ENCODE measurements around the gene TMEM150A.

DNA sequence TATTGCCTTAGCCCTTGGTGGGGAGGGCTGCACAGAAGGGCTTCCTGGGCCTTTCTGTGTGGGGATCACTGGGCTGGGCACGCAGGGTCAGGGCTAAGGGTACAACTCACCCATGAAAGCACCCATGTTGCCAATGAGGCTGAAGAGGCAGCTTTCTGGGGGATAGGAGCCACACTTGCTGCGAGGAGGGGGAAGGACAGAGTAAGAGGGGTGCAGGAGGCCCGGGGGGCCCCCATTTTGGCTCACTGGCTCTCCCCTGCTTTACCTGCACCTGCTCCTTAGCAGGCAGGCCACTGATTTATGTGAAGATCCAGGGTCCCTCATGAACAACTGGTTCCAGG lies 2.3 kb downstream of the TMEM150A start:
- TF ChIP-seq, protein P1, sequence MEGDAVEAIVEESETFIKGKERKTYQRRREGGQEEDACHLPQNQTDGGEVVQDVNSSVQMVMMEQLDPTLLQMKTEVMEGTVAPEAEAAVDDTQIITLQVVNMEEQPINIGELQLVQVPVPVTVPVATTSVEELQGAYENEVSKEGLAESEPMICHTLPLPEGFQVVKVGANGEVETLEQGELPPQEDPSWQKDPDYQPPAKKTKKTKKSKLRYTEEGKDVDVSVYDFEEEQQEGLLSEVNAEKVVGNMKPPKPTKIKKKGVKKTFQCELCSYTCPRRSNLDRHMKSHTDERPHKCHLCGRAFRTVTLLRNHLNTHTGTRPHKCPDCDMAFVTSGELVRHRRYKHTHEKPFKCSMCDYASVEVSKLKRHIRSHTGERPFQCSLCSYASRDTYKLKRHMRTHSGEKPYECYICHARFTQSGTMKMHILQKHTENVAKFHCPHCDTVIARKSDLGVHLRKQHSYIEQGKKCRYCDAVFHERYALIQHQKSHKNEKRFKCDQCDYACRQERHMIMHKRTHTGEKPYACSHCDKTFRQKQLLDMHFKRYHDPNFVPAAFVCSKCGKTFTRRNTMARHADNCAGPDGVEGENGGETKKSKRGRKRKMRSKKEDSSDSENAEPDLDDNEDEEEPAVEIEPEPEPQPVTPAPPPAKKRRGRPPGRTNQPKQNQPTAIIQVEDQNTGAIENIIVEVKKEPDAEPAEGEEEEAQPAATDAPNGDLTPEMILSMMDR (IDR thresholded peaks at IDR 0.05; ENCODE audit: extremely low read depth in 1 of 2, insufficient read depth in 1 of 2, low read depth in 1 of 2, low read length in 2 of 2): no peak
- TF ChIP-seq POLR2AphosphoS5 (IDR thresholded peaks at IDR 0.05; ENCODE audit: insufficient read depth, low read depth, low read length) (no peak), EZH2 (IDR thresholded peaks at IDR 0.05; ENCODE audit: borderline replicate concordance, low read depth, low read length, severe bottlenecking) (no peak), POLR2A (IDR thresholded peaks at IDR 0.05; ENCODE audit: low read depth, low read length) (no peak), MYC (IDR thresholded peaks at IDR 0.05; ENCODE audit: low read depth, low read length) (no peak), GATA2 (IDR thresholded peaks at IDR 0.05; ENCODE audit: insufficient read depth, insufficient read length, low read depth, low read length) (no peak)
- TF ChIP-seq, protein P2, sequence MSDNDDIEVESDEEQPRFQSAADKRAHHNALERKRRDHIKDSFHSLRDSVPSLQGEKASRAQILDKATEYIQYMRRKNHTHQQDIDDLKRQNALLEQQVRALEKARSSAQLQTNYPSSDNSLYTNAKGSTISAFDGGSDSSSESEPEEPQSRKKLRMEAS (IDR thresholded peaks at IDR 0.05; ENCODE audit: insufficient read depth, insufficient read length): no peak

All from endothelial cell of umbilical vein (primary cell).